Activated CD4-positive, alpha-beta T cell treated with anti-CD3 and anti-CD28 coated beads, Interleukin-2, amount 50 U/mL, for 48 hours (primary cell): ENCODE data around the gene MRAP.
"Not testable (repeated sequence)": the region's sequence is repeated elsewhere in the genome, so short reads cannot be mapped to it uniquely, and the experiment has no call there.

Experiments used
- DNase-seq, 2 experiments: peaks; one replicate each; pipeline ENCODE4 v3.0.0-alpha.2; 2020

MRAP gene

DNA sequence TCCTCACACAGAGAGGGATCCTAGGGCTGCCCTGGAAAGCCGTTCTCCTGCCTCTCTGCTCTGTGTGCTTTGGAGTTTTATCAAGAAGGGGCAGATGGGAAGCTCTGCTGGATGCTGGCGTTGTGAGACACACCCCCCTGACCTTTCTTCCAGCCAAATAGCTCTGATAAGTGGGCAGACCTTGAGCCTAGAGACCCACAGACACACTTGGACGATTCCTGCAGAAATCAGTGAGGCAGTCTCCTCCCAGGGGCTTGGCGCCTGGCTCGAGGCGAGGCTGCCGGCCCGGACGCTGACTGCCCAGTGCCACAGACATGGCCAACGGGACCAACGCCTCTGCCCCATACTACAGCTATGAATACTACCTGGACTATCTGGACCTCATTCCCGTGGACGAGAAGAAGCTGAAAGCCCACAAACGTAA lies at the start of gene MRAP:
Gene MRAP, plus strand, starts transcription at position 198 of the 424 bp plus-strand sequence. Its CDS starts 117 bp downstream, at position 315.
- no peak for DNase-seq

GRCh38 chr21:32249511-32250280 lies 49.0 kb upstream of the MRAP start:
- no peak for DNase-seq

DNA sequence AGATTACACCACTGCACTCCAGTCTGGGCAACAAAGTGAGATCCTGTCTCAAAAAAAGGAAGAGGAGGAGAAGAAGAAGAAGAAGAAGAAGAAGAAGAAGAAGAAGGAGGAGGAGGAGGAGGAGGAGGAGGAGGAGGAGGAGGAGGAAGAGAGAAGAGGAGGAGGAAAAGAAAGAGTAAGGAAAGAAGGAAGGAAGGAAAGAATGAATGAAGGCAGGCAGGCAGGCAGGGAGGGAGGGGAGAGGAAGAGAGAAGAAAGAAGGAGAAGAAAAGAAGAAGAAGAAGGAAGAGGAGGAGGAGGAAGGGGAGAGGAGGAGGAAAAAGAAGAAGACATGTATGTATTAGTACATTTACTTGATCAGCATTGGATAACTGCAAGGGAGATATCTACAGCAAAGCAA lies 46.5 kb upstream of the MRAP start:
- no peak for DNase-seq

GRCh38 chr21:32253215-32253641 lies 45.4 kb upstream of the MRAP start:
- no peak for DNase-seq

DNA sequence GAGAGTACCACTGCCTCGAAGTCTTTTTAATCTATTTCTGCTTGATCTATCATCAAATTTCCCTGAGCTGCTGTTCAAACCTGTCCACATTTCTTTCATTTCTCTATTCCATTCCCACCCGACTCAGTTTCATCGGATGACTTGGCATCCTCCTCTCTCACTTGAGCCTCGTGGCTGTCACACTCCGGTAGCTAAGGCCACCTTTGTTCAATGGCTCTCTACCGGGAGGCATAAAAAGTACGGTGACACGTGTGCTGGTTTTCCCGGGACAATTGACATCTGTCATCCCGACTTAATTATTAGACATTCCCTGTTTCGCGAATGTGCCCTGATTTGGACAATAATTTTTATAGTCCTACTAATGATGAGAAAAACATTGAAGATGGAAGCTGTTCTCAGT lies 42.4 kb upstream of the MRAP start:
- no peak for DNase-seq

GRCh38 chr21:32256873-32257620 lies 41.6 kb upstream of the MRAP start:
- no peak for DNase-seq

GRCh38 chr21:32257962-32258785 lies 40.5 kb upstream of the MRAP start:
- DNase-seq, result peak; percentile 47 to 59

DNA sequence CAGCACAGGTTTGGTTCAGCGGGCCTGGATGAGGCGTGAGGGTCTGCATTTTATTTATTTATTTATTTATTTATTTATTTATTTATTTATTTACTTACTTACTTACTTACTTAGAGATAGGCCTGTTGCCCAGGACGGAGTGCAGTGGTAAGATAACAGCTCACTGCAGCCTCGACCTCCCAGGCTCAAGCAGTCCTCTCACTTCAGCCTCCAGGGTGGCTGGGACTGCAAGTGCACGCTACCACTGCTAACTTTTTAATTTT lies 39.9 kb upstream of the MRAP start:
- not testable (repeated sequence) for DNase-seq

DNA sequence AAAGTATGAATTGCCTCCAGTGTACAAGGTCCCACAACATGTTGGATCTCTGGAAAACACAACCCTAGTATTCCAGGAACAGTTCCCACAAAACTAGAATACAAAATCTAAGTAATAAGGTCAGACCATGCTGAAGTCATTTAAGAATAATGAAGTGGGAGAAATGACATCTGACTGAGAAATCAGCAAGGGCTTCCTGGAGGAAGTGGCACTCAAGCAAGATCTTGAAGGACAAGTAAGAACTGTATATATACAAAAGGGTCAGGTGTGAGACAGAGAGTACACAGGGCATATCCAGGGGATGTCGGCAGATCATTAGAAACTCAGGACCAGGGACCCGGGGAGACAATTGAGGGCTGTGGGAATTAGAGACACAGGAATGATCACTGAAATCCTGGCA lies 38.5 kb upstream of the MRAP start:
- DNase-seq, result no peak

GRCh38 chr21:32261929-32262328 lies 36.7 kb upstream of the MRAP start:
- DNase-seq, result no peak

- DNase-seq, result not testable (repeated sequence)
Measured at GRCh38 chr21:32265321-32265720, 33.3 kb upstream of the MRAP start.

GRCh38 chr21:32270748-32271147 lies 27.9 kb upstream of the MRAP start:
- DNase-seq, result no peak

DNA sequence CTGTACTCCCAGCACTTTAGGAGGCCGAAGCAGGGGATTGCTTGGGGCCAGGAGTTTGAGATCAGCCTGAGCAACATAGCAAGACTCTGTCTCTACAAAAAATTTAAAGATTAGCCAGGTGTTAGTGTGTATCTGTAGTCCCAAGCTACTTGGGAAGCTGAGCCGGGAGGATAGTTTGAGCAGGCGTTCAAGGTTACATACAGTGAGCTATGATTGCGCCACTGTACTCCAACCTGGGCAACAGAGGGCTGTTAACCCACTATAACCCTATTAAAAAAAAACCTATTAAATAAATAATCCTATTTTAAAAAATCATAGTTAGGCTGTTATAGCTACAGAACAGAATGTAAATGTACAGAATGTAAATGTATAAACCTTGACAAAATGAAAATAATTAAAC lies 22.0 kb upstream of the MRAP start:
- DNase-seq, result no peak

DNA sequence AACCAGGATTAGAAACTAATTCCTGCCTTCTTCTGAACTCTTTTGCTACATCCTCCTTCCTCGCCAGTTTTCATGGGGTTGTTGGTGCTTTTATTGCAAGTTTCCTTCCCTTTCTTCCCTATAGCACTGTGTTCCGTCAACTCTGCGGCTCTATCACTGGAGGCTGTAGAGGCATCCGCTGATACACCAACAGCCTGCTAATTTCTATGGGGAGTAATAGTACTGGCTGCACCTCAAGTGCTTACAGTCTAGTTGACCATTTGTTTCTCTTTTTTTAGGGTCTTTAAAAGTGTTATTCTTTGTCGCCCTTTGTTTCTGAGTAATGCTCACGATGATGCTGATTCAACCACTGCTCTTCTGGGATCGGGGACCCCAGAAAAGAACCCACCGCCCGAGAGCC lies 20.6 kb upstream of the MRAP start:
- peak in 1 of 2 experiments; percentile 8 for DNase-seq

GRCh38 chr21:32278518-32279376 lies 19.9 kb upstream of the MRAP start, which contains the start of gene MIS18A:
MIS18A (minus strand) TSS chr21:32279049; CDS start chr21:32279014, 35 bp downstream.
- DNase-seq, result peak; percentile 98 to 99

GRCh38 chr21:32279377-32279680 lies 19.3 kb upstream of the MRAP start:
- DNase-seq, result no peak

- no peak for DNase-seq
Measured at GRCh38 chr21:32281531-32281930, 17.1 kb upstream of the MRAP start.

- DNase-seq, result no peak
Measured at GRCh38 chr21:32282992-32283391, 15.7 kb upstream of the MRAP start.

DNA sequence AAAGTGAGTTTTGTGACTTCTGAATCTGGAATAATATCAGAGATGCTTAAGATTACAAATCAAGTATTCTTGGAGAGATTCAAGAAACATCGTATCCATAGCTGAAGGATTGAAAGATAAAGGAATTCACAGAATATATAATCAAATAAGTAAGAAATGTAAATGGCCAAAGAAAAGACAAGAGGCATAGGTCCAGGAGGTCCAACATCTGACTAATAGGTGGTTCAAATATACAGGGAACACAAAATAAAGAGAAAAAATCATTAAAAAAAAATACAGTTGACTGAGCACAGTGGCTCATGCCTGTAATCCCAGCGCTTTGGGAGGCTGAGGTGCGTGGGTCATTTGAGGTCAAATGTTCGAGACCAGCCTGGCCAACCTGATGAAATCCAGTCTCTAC lies 13.2 kb upstream of the MRAP start:
- DNase-seq, result no peak

GRCh38 chr21:32297449-32297848 lies 1.2 kb upstream of the MRAP start:
- no peak for DNase-seq

DNA sequence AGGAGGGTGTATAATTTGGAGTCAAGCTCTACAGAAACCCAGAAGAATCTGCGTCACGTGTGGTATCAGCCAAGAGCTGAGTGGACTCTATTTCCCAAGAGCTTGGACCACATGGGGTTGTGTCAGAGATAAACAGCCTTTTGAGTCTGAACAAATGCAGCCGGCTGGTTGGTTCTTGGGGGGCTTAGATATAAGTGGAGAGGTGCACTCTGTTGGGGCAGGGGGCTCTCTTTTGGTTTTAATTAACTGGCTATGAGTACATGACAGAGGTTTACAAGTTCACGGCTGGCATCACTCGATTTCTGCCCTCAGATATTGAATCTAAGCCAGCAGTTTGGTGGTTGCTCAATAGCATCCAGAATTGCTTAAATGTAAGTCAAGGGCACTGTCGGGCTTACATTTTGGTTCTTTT lies 501 bp upstream of the MRAP start:
- DNase-seq, result no peak

- no peak for DNase-seq
Measured at GRCh38 chr21:32299695-32300094, 1.0 kb downstream of the MRAP start.
